HepG2 (cell line): ENCODE measurements around the gene RIPK3. TPM values are rescaled to one million over a fixed set of nuclear protein-coding genes. Genes with fewer than 3 reads are reported as not detected.
A peak's percentile ranks its signal among the peaks of the same experiment; 100 is the strongest.

Experiments used
- JUN ChIP-seq: sonication (generic); formaldehyde crosslinking; IDR thresholded peaks from 2 replicates; pipeline ENCODE4 v1.4.0; 2020; ENCODE audit warnings: mild to moderate bottlenecking, missing genetic modification reagents
- KDM2A ChIP-seq: sonication (generic); formaldehyde crosslinking; IDR thresholded peaks from 2 replicates; pipeline ENCODE4 v1.4.0; 2020; ENCODE audit warnings: low read depth, missing genetic modification reagents, borderline replicate concordance
- ONECUT2 ChIP-seq: sonication (generic); formaldehyde crosslinking; IDR thresholded peaks from 2 replicates; pipeline ENCODE4 v1.4.0; 2020; ENCODE audit warnings: missing genetic modification reagents
- SMAD3 ChIP-seq: sonication (generic); formaldehyde crosslinking; IDR thresholded peaks from 2 replicates; pipeline ENCODE4 v1.4.0; 2020; ENCODE audit warnings: missing genetic modification reagents
- ZIK1 ChIP-seq: sonication (generic); formaldehyde crosslinking; IDR thresholded peaks from 2 replicates; pipeline ENCODE4 v1.5.0; 2020; ENCODE audit warnings: mild to moderate bottlenecking, low read depth, missing genetic modification reagents, borderline replicate concordance
- ZNF253 ChIP-seq: sonication (generic); formaldehyde crosslinking; IDR thresholded peaks from 2 replicates; pipeline ENCODE4 v1.8.0; 2022; ENCODE audit warnings: mild to moderate bottlenecking, missing genetic modification reagents, borderline replicate concordance
- ZNF484 ChIP-seq: sonication (generic); formaldehyde crosslinking; IDR thresholded peaks from 2 replicates; pipeline ENCODE4 v1.5.1; 2020; ENCODE audit warnings: mild to moderate bottlenecking, low read depth, missing genetic modification reagents, borderline replicate concordance
- ZNF567 ChIP-seq: sonication (generic); formaldehyde crosslinking; IDR thresholded peaks from 2 replicates; pipeline ENCODE4 v1.8.1; 2023; ENCODE audit warnings: mild to moderate bottlenecking, missing genetic modification reagents, borderline replicate concordance
- ZNF761 ChIP-seq: sonication (generic); formaldehyde crosslinking; conservative IDR thresholded peaks from 2 replicates; pipeline ENCODE4 v1.4.0; 2020; ENCODE audit warnings: mild to moderate bottlenecking, missing genetic modification reagents
- polyA plus RNA-seq, 8 experiments: library from polyadenylated mRNA; depleted of rRNA in 3 of 8; stranded (reverse) in 7 of 8; unstranded in 1 of 8; fragments of >200 nt; fragmentation: Illumina TruSeq in 4 of 8; extraction: Trizol in 4 of 8; gene quantifications; 2 replicates each; pipeline versions ENCODE4 v1.2.1 to v1.2.3, GENCODE V29; 2011 to 2016; ENCODE audit warnings: low read depth in 4 of 8, missing spikeins in 1 of 8, mixed read lengths in 1 of 8; ENCODE audit not compliant: insufficient read depth in 1 of 8
- total RNA-seq, 5 experiments: library from RNA; depleted of rRNA; stranded (reverse); fragments of >200 nt; fragmentation: Illumina TruSeq; extraction: Trizol; gene quantifications; 2 replicates each; pipeline ENCODE4 v1.2.3, GENCODE V29; 2016; ENCODE audit warnings: low read depth in 1 of 5
- TF ChIP-seq, protein P1 (sequence below): fragments of 450-650 bp; IDR thresholded peaks from 2 replicates; pipeline ENCODE4 v1.6.1; 2017
- TF ChIP-seq, protein P2 (sequence below): sonication (generic); formaldehyde crosslinking; IDR thresholded peaks from 2 replicates; pipeline ENCODE4 v1.5.0; 2020; ENCODE audit warnings: missing genetic modification reagents
- TF ChIP-seq, protein P3 (sequence below): sonication (generic); formaldehyde crosslinking; IDR thresholded peaks from 2 replicates; pipeline ENCODE4 v1.4.0; 2020; ENCODE audit warnings: low read depth, missing genetic modification reagents
- TF ChIP-seq, protein P4 (sequence below): sonication (generic); formaldehyde crosslinking; IDR thresholded peaks from 2 replicates; pipeline ENCODE4 v1.4.0; 2020; ENCODE audit warnings: missing genetic modification reagents
- TF ChIP-seq, protein P5 (sequence below): sonication (generic); formaldehyde crosslinking; IDR thresholded peaks from 2 replicates; pipeline ENCODE4 v1.5.0; 2020; ENCODE audit warnings: missing genetic modification reagents
- TF ChIP-seq, protein P6 (sequence below): sonication (generic); formaldehyde crosslinking; IDR thresholded peaks from 2 replicates; pipeline ENCODE4 v1.5.0; 2020; ENCODE audit warnings: mild to moderate bottlenecking, missing genetic modification reagents, borderline replicate concordance

Gene RIPK3
- total and polyA plus RNA-seq, 2 of the 13 experiments (the other 11 are each of a cell fraction or from before 2014, with no cell fraction given): not detected

DNA sequence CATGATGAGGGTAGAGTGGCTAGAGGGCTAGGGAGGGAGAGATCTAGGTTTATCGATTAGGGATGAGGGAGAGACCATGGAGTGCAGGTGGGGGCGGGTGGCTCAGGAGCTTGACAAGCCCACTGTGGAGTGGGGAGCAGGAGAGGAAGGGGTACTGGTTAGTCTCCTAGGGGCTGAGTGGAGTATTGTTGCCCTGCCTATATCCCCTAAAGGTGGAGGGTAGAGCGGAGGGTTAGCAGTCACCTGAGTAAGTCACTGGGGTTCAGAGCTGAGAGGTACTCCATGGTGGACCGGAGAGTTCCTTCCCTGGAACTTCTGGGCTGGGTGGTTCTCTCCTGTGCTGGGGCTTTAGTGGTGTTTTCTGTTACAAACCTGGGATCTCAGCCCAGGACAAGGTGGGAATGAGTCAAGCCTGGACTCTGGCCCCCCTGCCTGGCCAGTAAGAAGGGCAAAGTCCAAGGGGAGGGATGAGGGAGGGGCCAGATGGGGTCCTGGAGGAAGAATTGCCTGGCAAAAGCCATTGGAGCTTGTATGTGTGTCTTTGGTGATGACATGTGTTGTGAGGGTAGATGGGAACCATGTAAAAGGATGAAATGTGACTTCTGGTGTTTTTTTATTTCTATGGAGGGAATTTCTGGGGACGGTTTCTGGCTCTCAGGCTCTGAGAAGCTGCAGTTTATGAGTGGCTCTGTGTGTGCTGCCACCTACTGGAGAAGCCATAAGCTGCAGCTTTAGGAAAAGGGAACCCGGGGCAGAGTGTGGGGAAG, 32.0 kb downstream of the RIPK3 start, which contains the start of gene CIDEB (continued):
- TF ChIP-seq, protein P1, sequence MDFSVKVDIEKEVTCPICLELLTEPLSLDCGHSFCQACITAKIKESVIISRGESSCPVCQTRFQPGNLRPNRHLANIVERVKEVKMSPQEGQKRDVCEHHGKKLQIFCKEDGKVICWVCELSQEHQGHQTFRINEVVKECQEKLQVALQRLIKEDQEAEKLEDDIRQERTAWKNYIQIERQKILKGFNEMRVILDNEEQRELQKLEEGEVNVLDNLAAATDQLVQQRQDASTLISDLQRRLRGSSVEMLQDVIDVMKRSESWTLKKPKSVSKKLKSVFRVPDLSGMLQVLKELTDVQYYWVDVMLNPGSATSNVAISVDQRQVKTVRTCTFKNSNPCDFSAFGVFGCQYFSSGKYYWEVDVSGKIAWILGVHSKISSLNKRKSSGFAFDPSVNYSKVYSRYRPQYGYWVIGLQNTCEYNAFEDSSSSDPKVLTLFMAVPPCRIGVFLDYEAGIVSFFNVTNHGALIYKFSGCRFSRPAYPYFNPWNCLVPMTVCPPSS: no peak
- TF ChIP-seq, protein P2, sequence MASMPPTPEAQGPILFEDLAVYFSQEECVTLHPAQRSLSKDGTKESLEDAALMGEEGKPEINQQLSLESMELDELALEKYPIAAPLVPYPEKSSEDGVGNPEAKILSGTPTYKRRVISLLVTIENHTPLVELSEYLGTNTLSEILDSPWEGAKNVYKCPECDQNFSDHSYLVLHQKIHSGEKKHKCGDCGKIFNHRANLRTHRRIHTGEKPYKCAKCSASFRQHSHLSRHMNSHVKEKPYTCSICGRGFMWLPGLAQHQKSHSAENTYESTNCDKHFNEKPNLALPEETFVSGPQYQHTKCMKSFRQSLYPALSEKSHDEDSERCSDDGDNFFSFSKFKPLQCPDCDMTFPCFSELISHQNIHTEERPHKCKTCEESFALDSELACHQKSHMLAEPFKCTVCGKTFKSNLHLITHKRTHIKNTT (CRISPR knock-in tag): no peak
- TF ChIP-seq ZNF761 (CRISPR knock-in tag) (peak; percentile 96), SMAD3 (CRISPR knock-in tag) (peak; percentile 98), ZNF484 (CRISPR knock-in tag) (no peak; the same call in 1 of the 2 replicates), ZNF567 (CRISPR knock-in tag) (peak; percentile 98), ONECUT2 (CRISPR knock-in tag) (peak; percentile 78), KDM2A (CRISPR knock-in tag) (peak; percentile 89), JUN (CRISPR knock-in tag) (peak; percentile 97), ZIK1 (peak; percentile 46; the same call in 1 of the 2 replicates), ZNF253 (CRISPR knock-in tag) (no peak)
- TF ChIP-seq, protein P3, sequence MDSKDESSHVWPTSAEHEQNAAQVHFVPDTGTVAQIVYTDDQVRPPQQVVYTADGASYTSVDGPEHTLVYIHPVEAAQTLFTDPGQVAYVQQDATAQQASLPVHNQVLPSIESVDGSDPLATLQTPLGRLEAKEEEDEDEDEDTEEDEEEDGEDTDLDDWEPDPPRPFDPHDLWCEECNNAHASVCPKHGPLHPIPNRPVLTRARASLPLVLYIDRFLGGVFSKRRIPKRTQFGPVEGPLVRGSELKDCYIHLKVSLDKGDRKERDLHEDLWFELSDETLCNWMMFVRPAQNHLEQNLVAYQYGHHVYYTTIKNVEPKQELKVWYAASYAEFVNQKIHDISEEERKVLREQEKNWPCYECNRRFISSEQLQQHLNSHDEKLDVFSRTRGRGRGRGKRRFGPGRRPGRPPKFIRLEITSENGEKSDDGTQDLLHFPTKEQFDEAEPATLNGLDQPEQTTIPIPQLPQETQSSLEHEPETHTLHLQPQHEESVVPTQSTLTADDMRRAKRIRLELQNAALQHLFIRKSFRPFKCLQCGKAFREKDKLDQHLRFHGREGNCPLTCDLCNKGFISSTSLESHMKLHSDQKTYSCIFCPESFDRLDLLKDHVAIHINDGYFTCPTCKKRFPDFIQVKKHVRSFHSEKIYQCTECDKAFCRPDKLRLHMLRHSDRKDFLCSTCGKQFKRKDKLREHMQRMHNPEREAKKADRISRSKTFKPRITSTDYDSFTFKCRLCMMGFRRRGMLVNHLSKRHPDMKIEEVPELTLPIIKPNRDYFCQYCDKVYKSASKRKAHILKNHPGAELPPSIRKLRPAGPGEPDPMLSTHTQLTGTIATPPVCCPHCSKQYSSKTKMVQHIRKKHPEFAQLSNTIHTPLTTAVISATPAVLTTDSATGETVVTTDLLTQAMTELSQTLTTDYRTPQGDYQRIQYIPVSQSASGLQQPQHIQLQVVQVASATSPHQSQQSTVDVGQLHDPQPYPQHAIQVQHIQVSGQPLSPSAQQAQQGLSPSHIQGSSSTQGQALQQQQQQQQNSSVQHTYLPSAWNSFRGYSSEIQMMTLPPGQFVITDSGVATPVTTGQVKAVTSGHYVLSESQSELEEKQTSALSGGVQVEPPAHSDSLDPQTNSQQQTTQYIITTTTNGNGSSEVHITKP (CRISPR knock-in tag): peak; percentile 94
- TF ChIP-seq, protein P4, sequence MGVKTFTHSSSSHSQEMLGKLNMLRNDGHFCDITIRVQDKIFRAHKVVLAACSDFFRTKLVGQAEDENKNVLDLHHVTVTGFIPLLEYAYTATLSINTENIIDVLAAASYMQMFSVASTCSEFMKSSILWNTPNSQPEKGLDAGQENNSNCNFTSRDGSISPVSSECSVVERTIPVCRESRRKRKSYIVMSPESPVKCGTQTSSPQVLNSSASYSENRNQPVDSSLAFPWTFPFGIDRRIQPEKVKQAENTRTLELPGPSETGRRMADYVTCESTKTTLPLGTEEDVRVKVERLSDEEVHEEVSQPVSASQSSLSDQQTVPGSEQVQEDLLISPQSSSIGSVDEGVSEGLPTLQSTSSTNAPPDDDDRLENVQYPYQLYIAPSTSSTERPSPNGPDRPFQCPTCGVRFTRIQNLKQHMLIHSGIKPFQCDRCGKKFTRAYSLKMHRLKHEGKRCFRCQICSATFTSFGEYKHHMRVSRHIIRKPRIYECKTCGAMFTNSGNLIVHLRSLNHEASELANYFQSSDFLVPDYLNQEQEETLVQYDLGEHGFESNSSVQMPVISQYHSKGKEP: no peak
- TF ChIP-seq, protein P5, sequence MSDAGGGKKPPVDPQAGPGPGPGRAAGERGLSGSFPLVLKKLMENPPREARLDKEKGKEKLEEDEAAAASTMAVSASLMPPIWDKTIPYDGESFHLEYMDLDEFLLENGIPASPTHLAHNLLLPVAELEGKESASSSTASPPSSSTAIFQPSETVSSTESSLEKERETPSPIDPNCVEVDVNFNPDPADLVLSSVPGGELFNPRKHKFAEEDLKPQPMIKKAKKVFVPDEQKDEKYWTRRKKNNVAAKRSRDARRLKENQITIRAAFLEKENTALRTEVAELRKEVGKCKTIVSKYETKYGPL: no peak
- TF ChIP-seq, protein P6, sequence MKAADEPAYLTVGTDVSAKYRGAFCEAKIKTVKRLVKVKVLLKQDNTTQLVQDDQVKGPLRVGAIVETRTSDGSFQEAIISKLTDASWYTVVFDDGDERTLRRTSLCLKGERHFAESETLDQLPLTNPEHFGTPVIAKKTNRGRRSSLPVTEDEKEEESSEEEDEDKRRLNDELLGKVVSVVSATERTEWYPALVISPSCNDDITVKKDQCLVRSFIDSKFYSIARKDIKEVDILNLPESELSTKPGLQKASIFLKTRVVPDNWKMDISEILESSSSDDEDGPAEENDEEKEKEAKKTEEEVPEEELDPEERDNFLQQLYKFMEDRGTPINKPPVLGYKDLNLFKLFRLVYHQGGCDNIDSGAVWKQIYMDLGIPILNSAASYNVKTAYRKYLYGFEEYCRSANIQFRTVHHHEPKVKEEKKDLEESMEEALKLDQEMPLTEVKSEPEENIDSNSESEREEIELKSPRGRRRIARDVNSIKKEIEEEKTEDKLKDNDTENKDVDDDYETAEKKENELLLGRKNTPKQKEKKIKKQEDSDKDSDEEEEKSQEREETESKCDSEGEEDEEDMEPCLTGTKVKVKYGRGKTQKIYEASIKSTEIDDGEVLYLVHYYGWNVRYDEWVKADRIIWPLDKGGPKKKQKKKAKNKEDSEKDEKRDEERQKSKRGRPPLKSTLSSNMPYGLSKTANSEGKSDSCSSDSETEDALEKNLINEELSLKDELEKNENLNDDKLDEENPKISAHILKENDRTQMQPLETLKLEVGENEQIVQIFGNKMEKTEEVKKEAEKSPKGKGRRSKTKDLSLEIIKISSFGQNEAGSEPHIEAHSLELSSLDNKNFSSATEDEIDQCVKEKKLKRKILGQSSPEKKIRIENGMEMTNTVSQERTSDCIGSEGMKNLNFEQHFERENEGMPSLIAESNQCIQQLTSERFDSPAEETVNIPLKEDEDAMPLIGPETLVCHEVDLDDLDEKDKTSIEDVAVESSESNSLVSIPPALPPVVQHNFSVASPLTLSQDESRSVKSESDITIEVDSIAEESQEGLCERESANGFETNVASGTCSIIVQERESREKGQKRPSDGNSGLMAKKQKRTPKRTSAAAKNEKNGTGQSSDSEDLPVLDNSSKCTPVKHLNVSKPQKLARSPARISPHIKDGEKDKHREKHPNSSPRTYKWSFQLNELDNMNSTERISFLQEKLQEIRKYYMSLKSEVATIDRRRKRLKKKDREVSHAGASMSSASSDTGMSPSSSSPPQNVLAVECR (CRISPR knock-in tag): no peak
